Keratinocyte (primary cell): Measurements from ENCODE around the gene RTN4RL2. TPM values are rescaled to one million over a fixed set of nuclear protein-coding genes. Genes with fewer than 3 reads are reported as not detected.

ENCODE experiments used
- DNase-seq: peaks from one replicate; pipeline ENCODE4 v3.0.0-alpha.2; 2011; ENCODE audit warnings: low read depth, missing footprints, low spot score
- FAIRE-seq: peaks from 2 replicates; lab custom pipeline; 2011; peaks lifted over from hg19 to GRCh38; lab: Jason Lieb, UNC
- H2AFZ ChIP-seq: 2 replicates; pipeline ENCODE4 v1.6.0; 2012; ENCODE audit warnings: low read length, control low read depth, inconsistent platforms; ENCODE audit not compliant: control insufficient read depth
- H3K27ac ChIP-seq: 2 replicates; pipeline ENCODE4 v1.5.1; 2011; ENCODE audit warnings: low read length; ENCODE audit not compliant: control insufficient read depth, insufficient read depth
- H3K27me3 ChIP-seq: 3 replicates; pipeline ENCODE4 v1.6.0; 2011; ENCODE audit warnings: low read length; ENCODE audit not compliant: control insufficient read depth, insufficient read depth; ENCODE audit errors: extremely low read depth
- H3K36me3 ChIP-seq, 2 experiments: 2 replicates in 1 of 2; 3 replicates in 1 of 2; pipeline ENCODE4 v1.5.1; 2011; ENCODE audit warnings: low read length in 2 of 2, mild to moderate bottlenecking in 1 of 2; ENCODE audit not compliant: control insufficient read depth in 2 of 2, insufficient read depth in 2 of 2; ENCODE audit errors: extremely low read depth in 1 of 2
- H3K4me1 ChIP-seq: 3 replicates; pipeline ENCODE4 v1.5.1; 2011; ENCODE audit warnings: low read length; ENCODE audit not compliant: control insufficient read depth, insufficient read depth; ENCODE audit errors: extremely low read depth
- H3K4me2 ChIP-seq: 3 replicates; pipeline ENCODE4 v1.6.0; 2011; ENCODE audit warnings: low read depth, low read length; ENCODE audit not compliant: control insufficient read depth, insufficient read depth; ENCODE audit errors: extremely low read depth
- H3K4me3 ChIP-seq, 3 experiments: fragments of 200-600 bp in 1 of 3; sonication (generic) in 1 of 3; 2 replicates in 2 of 3; 3 replicates in 1 of 3; pipeline ENCODE4 v1.5.1; 2011 to 2016; ENCODE audit warnings: low read length in 3 of 3, mild to moderate bottlenecking in 3 of 3, control low read depth in 2 of 3, inconsistent platforms in 1 of 3, low read depth in 1 of 3, mixed read lengths in 1 of 3, mixed run types in 1 of 3, moderate library complexity in 1 of 3; ENCODE audit not compliant: control insufficient read depth in 2 of 3, insufficient read depth in 2 of 3; ENCODE audit errors: extremely low read depth in 1 of 3
- H3K79me2 ChIP-seq: 2 replicates; pipeline ENCODE4 v1.6.0; 2012; ENCODE audit warnings: low read length; ENCODE audit not compliant: control insufficient read depth, insufficient read depth
- H3K9ac ChIP-seq: 3 replicates; pipeline ENCODE4 v1.6.0; 2011; ENCODE audit warnings: low read length; ENCODE audit not compliant: control insufficient read depth, insufficient read depth; ENCODE audit errors: extremely low read depth
- H3K9me1 ChIP-seq: 3 replicates; pipeline ENCODE4 v1.6.0; 2011; ENCODE audit warnings: low read length; ENCODE audit not compliant: control insufficient read depth, insufficient read depth; ENCODE audit errors: extremely low read depth
- H3K9me3 ChIP-seq: 2 replicates; pipeline ENCODE4 v1.5.1; 2012; ENCODE audit warnings: low read depth, low read length; ENCODE audit not compliant: control insufficient read depth
- H4K20me1 ChIP-seq: 3 replicates; pipeline ENCODE4 v1.6.0; 2011; ENCODE audit warnings: low read length; ENCODE audit not compliant: control insufficient read depth, insufficient read depth; ENCODE audit errors: extremely low read depth
- EZH2 ChIP-seq: IDR thresholded peaks from one replicate; pipeline ENCODE4 v1.6.1; 2012; ENCODE audit warnings: inconsistent platforms, mild to moderate bottlenecking, low read length, moderate library complexity
- dilution Hi-C: fragments of 300-500 bp; cut with MboI; formaldehyde crosslinking; loops from one replicate; pipeline ENCODE4 v1.7.0; 2020; ENCODE audit warnings: low sequenced_read_pairs; ENCODE audit not compliant: extremely low pct_ligation_motif_present
- polyA plus RNA-seq, 5 experiments: library from polyadenylated mRNA; depleted of rRNA in 3 of 5; stranded (reverse) in 3 of 5; stranded (forward) in 1 of 5; unstranded in 1 of 5; fragments of >200 nt; gene quantifications; 1 replicate in 1 of 5; 2 replicates in 3 of 5; 3 replicates in 1 of 5; pipeline versions ENCODE4 v1.2.1 to v1.2.3, GENCODE V29; 2011 to 2012; ENCODE audit warnings: missing spikeins in 2 of 5, low read depth in 1 of 5, low replicate concordance in 1 of 5
- TF ChIP-seq, protein P1 (sequence below), 3 experiments: IDR thresholded peaks in 1 of 3; conservative IDR thresholded peaks in 1 of 3; optimal IDR thresholded peaks in 1 of 3; 2 replicates in 2 of 3; 3 replicates in 1 of 3; pipeline versions ENCODE3 to v1.5.1; 2011; ENCODE audit warnings: low read length in 3 of 3, mild to moderate bottlenecking in 3 of 3, moderate library complexity in 2 of 3, control low read depth in 1 of 3, inconsistent platforms in 1 of 3; ENCODE audit not compliant: insufficient read depth in 2 of 3; ENCODE audit errors: extremely low read depth in 1 of 3

RTN4RL2 gene
- polyA plus RNA-seq, 1 donor (not counting 4 experiments of a cell fraction or from before 2014, with no cell fraction given): 0.03 TPM

- Histone ChIP-seq H3K79me2 (peaks cover 5% of the 10 kb centered on the region), H3K4me3 (no peak overlapping the region), H2AFZ (no peak overlapping the region), H3K27me3 (no peaks in the 10 kb centered on the region), H3K9ac (no peak overlapping the region), H3K9me3 (no peaks in the 10 kb centered on the region), H3K36me3 (no peaks in the 10 kb centered on the region), H3K27ac (no peak overlapping the region), H3K4me1 (peaks cover 31% of the 10 kb centered on the region), H3K4me2 (no peak overlapping the region), H3K9me1 (no peaks in the 10 kb centered on the region), H4K20me1 (no peaks in the 10 kb centered on the region)
- no peak for DNase-seq
- no peak for TF ChIP-seq EZH2
- TF ChIP-seq, protein P1, sequence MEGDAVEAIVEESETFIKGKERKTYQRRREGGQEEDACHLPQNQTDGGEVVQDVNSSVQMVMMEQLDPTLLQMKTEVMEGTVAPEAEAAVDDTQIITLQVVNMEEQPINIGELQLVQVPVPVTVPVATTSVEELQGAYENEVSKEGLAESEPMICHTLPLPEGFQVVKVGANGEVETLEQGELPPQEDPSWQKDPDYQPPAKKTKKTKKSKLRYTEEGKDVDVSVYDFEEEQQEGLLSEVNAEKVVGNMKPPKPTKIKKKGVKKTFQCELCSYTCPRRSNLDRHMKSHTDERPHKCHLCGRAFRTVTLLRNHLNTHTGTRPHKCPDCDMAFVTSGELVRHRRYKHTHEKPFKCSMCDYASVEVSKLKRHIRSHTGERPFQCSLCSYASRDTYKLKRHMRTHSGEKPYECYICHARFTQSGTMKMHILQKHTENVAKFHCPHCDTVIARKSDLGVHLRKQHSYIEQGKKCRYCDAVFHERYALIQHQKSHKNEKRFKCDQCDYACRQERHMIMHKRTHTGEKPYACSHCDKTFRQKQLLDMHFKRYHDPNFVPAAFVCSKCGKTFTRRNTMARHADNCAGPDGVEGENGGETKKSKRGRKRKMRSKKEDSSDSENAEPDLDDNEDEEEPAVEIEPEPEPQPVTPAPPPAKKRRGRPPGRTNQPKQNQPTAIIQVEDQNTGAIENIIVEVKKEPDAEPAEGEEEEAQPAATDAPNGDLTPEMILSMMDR (optimal IDR thresholded peaks at IDR 0.05 in 1 of 3, IDR thresholded peaks at IDR 0.05 in 1 of 3, conservative IDR thresholded peaks at IDR 0.05 in 1 of 3; ENCODE audit: extremely low read depth in 1 of 3, insufficient read depth in 2 of 3, low read length in 3 of 3): no peak
- FAIRE-seq: no peak
- dilution Hi-C loops: no loop called here
These were observed 29.4 kb upstream of the RTN4RL2 start for GRCh38 chr11:57430952-57431351.

DNA sequence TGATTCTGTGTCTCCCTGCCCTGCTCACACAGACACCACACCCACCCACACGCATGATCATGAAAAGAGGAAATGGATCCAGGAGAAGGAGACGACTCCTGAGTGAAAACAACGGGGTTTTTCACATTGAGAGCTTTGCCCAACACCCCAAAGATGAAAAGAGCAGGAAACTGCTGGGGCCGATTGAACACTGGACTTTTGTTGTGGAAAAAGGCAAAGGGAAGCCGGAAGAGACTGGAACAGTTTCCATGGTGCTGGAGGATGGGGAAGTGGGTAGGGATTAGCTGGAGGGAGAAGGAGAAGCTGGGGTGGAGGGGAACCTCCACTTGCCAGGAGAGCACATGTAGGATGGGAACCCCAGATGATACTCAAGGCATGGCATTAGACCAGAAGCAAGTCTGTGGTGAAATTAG is 28.2 kb upstream of the RTN4RL2 start:
- Histone ChIP-seq H3K9me1 (no peaks in the 10 kb centered on the region), H2AFZ (no peak overlapping the region), H3K9ac (no peak overlapping the region), H3K27ac (no peak overlapping the region), H4K20me1 (no peaks in the 10 kb centered on the region), H3K27me3 (no peaks in the 10 kb centered on the region), H3K4me3 (no peak overlapping the region), H3K4me2 (no peak overlapping the region), H3K9me3 (no peaks in the 10 kb centered on the region), H3K4me1 (peaks cover 21% of the 10 kb centered on the region), H3K79me2 (no peaks in the 10 kb centered on the region), H3K36me3 (no peaks in the 10 kb centered on the region)
- FAIRE-seq: no peak
- dilution Hi-C loops: no loop called here
- no peak for DNase-seq
- TF ChIP-seq, protein P1 (optimal IDR thresholded peaks at IDR 0.05 in 1 of 3, IDR thresholded peaks at IDR 0.05 in 1 of 3, conservative IDR thresholded peaks at IDR 0.05 in 1 of 3; ENCODE audit: extremely low read depth in 1 of 3, insufficient read depth in 2 of 3, low read length in 3 of 3): no peak
- TF ChIP-seq EZH2: no peak
